HG02938 (cell line): ENCODE data around the gene VWA5B2.

ENCODE experiments used
- ATAC-seq: cut with Tn5 transposase; IDR thresholded peaks from one replicate; pipeline ENCODE4 v1.9.1; 2021; ENCODE audit warnings: mild to moderate bottlenecking, moderate library complexity; ENCODE audit not compliant: unreplicated experiment

VWA5B2 gene

GRCh38 chr3:184222521-184222920 lies 6.9 kb upstream of the VWA5B2 start:
- no peak for ATAC-seq

GRCh38 chr3:184223946-184224345 lies 5.4 kb upstream of the VWA5B2 start:
- no peak for ATAC-seq

- no peak for ATAC-seq
These were observed 1.9 kb upstream of the VWA5B2 start for GRCh38 chr3:184227481-184227935.

- no peak for ATAC-seq
These were observed 828 bp upstream of the VWA5B2 start for GRCh38 chr3:184228376-184229137.

- no peak for ATAC-seq
These were observed 757 bp downstream of the VWA5B2 start for GRCh38 chr3:184230081-184230602.

- no peak for ATAC-seq
These were observed 1.5 kb downstream of the VWA5B2 start for GRCh38 chr3:184230603-184231528.

- ATAC-seq = no peak
These were observed 2.3 kb downstream of the VWA5B2 start for GRCh38 chr3:184231671-184232070.

GRCh38 chr3:184233127-184233843 lies 3.9 kb downstream of the VWA5B2 start:
- no peak for ATAC-seq

- no peak for ATAC-seq
These were observed 4.8 kb downstream of the VWA5B2 start for GRCh38 chr3:184234224-184234623.

GRCh38 chr3:184234671-184235380 lies 5.4 kb downstream of the VWA5B2 start:
- ATAC-seq = no peak

- ATAC-seq = no peak
These were observed 6.1 kb downstream of the VWA5B2 start for GRCh38 chr3:184235381-184236032.

GRCh38 chr3:184236033-184236410 lies 6.6 kb downstream of the VWA5B2 start:
- ATAC-seq = no peak

- ATAC-seq = no peak
These were observed 7.3 kb downstream of the VWA5B2 start for GRCh38 chr3:184236636-184237035.

- no peak for ATAC-seq
These were observed 7.8 kb downstream of the VWA5B2 start for GRCh38 chr3:184237211-184237610.

- ATAC-seq = no peak
These were observed 8.4 kb downstream of the VWA5B2 start for GRCh38 chr3:184237807-184238206.

- ATAC-seq = no peak
These were observed 8.9 kb downstream of the VWA5B2 start for GRCh38 chr3:184238246-184238818.

- no peak for ATAC-seq
These were observed 9.8 kb downstream of the VWA5B2 start for GRCh38 chr3:184239221-184239620.

GRCh38 chr3:184239708-184240107 lies 10.3 kb downstream of the VWA5B2 start:
- ATAC-seq = no peak

- no peak for ATAC-seq
These were observed 11.2 kb downstream of the VWA5B2 start for GRCh38 chr3:184240384-184241140.
